HG03060 (cell line): ENCODE data around the gene CDK10.
"Not testable (repeated sequence)": the region's sequence is repeated elsewhere in the genome, so short reads cannot be mapped to it uniquely, and the experiment has no call there.

Experiments used
- ATAC-seq: cut with Tn5 transposase; IDR thresholded peaks from one replicate; pipeline ENCODE4 v1.9.1; 2021; ENCODE audit warnings: low read depth, moderate number of reproducible peaks; ENCODE audit not compliant: unreplicated experiment

CDK10 gene

DNA sequence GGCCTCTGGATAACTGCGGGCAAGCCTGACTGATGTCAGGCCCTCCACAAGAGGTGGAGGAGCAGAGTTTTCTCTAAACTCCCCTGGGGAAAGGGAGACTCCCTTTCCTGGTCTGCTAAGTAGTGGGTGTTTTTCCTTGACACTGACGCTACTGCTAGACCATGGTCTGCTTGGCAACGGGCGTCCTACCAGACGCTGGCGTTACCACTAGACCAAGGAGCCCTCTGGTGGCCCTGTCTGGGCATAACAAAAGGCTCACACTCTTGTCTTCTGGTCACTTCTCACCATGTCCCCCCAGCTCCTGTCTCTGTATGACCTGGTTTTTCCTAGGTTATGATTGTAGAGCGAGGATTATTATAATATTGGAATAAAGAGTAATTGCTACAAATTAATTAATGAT lies 19.5 kb upstream of the CDK10 start:
- not testable (repeated sequence) for ATAC-seq

- no peak for ATAC-seq
These were observed 18.9 kb upstream of the CDK10 start for GRCh38 chr16:89667633-89668032.

GRCh38 chr16:89668790-89669158 lies 17.7 kb upstream of the CDK10 start:
- no peak for ATAC-seq

- ATAC-seq: no peak
These were observed 16.7 kb upstream of the CDK10 start for GRCh38 chr16:89669755-89670154.

- no peak for ATAC-seq
These were observed 15.7 kb upstream of the CDK10 start for GRCh38 chr16:89670496-89671431.

- ATAC-seq: not testable (repeated sequence)
These were observed 14.9 kb upstream of the CDK10 start for GRCh38 chr16:89671565-89671964.

GRCh38 chr16:89672177-89672941 lies 14.1 kb upstream of the CDK10 start:
- no peak for ATAC-seq

GRCh38 chr16:89678258-89678657 lies 8.2 kb upstream of the CDK10 start:
- ATAC-seq: no peak

DNA sequence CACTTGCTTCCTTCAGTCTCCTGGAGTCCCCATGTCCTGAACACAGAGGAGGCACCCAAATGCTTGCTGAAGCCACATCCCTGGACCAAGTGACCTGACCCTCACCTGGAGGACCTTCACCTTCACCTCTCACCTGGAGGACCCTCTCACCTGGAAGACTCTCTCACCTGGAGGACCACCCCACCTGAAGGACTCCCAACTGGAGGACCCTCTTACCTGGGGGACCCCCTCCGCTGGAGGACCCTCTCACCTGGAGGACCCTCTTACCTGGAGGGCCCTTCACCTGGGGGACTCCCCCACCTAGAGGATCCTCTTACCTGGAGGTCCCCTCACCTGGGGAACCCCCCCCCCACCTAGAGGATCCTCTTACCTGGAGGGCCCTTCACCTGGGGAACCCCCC lies 573 bp upstream of the CDK10 start:
- no peak for ATAC-seq

DNA sequence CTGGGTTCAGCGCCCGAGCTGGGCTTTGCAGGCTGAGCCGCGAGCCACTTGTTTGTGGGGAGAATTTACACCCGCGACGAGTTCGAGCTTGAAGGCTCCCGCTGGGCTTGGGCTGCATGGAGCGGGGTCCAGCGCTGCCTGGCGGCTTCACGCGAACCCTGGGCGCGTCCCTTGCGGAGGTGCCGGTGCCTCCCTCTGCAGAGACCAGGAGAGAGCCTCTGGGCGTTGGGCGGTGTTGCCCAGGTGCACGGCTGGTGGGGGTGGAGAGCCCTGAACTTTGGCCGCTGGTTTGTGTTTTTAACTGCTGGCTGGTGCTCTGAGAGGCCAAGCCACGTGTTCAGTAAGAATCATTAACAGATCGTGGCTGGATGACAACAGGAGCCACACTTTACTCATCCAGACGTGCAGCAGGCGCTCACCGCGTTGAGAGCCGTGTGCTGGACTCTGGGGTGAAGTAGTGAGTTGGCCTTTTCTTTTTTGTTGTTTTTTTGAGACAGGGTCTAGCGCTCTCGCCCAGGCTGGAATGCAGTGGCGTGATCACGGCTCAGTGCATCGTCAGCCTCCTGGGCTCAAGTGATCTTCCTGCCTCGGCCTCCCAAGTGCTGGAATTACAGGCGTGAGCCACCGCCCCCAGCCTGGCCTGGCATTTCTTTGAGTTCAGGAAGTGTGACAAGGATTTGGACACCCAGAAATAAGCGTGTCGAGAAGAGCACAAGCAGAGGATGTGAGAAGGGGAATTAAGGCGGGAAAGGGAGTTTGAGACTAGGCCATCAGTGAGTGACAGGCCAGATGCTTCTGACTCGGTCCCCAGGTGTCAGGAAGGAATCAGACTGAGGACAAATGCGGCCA lies 827 bp downstream of the CDK10 start:
- ATAC-seq: peak; percentile 38

- ATAC-seq: no peak
These were observed 1.9 kb downstream of the CDK10 start for GRCh38 chr16:89688395-89688794.

- ATAC-seq: no peak
These were observed 2.7 kb downstream of the CDK10 start for GRCh38 chr16:89689142-89689541.

- ATAC-seq: not testable (repeated sequence)
These were observed 3.1 kb downstream of the CDK10 start for GRCh38 chr16:89689621-89690020.

DNA sequence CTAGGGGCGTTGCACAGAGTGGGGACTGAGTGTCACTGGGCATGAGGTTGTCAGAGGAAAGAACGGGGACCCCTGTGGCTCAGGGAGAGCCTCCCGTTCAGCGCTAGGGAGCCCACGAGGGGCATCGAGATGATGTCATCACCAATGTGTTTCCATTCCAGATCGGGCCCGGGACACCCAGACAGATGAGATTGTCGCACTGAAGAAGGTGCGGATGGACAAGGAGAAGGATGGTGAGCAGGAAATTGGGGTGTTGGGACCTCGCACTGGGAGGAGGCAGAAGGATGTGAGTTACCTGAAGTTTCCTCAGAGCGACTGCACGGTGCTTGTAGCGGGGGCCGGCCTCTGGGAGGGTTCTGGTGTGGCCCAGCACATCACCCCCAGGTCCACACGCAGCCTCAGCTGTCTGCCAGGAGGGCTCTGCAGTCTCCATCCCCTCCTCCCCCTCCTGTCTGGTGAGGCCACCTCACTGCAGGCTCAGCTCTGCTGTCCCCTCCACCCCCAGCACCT lies 4.0 kb downstream of the CDK10 start:
- no peak for ATAC-seq

GRCh38 chr16:89691231-89691985 lies 4.9 kb downstream of the CDK10 start:
- no peak for ATAC-seq

GRCh38 chr16:89691986-89692569 lies 5.6 kb downstream of the CDK10 start:
- no peak for ATAC-seq

DNA sequence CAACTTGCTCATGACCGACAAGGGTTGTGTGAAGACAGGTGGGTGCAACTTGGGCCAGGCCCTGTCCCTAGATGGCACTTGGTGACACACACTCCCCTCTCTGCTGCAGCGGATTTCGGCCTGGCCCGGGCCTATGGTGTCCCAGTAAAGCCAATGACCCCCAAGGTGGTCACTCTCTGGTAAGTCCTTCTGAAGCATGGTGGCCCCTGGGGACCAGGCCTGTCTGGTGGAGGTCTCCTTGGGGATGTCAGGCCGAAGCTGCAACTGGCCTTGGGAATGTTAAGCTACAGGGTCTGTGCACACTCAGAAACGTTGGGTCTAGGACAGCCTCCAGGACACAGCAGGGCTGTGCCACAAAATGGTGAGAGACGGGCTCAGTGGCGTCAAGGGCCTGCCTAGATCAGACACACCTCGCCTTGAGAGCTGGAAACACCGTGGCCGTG lies 6.8 kb downstream of the CDK10 start:
- ATAC-seq: no peak

- ATAC-seq: no peak
These were observed 7.7 kb downstream of the CDK10 start for GRCh38 chr16:89693931-89694783.

DNA sequence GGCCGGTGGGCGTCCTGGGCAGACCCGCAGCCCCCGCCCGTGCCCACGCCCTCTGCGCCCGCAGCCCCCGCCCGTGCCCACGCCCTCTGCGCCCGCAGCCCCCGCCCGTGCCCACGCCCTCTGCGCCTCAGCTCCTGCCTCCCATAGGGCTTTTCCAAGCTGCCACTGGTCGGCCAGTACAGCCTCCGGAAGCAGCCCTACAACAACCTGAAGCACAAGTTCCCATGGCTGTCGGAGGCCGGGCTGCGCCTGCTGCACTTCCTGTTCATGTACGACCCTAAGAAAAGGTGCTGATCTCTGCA lies 8.2 kb downstream of the CDK10 start:
- not testable (repeated sequence) for ATAC-seq
